Measurements from ENCODE around the gene HIVEP3. TPM values are rescaled to one million over a fixed set of nuclear protein-coding genes. Genes with fewer than 3 reads are reported as not detected.

HIVEP3 gene
- total RNA-seq, 1 donor from 2014 or later, result 8.9 TPM

DNA sequence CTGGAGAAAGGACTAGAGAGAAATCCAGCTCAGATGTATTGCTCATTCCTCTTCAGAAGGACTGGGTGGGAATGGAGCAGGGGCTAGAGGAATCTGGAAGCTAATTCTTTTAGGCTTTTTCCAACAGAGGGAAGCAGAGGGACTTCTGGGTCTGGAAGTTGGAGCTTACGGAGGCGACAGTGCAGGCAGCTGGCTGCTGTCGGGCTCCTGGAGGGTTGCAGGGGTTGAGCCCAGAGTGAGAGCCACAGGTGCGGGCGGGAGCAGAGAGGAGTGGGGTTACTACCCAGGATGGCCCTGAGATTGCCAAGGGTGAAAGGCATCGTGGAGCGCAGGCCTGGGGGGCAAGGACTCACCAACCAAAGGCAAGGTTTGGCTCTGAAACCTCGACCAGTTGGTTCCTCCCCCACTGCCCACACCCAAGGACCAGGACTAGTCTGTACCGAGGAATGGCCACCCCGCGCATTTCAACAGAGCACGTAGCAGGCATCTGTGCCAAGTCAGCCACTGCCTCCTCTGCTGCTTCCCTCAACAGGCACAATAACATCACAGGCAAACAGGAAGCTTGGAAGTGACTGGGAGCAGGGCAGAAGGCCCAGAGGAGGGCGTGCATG, 411.5 kb downstream of the HIVEP3 start:
- DNase-seq (ENCODE audit: low read depth) (no peak), FAIRE-seq (no peak)
- Histone ChIP-seq H2AFZ (ENCODE audit: low read depth, low read length) (no peak overlapping the region), H3K36me3 (ENCODE audit: insufficient read depth, low read length) (no peaks in the 10 kb centered on the region), H3K4me2 (ENCODE audit: low read length) (no peak overlapping the region), H3K9ac (ENCODE audit: low read length) (no peak overlapping the region), H3K9me3 (ENCODE audit: insufficient read depth, low read depth, low read length) (no peaks in the 10 kb centered on the region), H3K79me2 (ENCODE audit: insufficient read depth, low read length) (no peaks in the 10 kb centered on the region), H3K4me1 (ENCODE audit: insufficient read depth, low read length) (peaks cover 6% of the 10 kb centered on the region), H4K20me1 (ENCODE audit: insufficient read depth, low read length) (no peaks in the 10 kb centered on the region), H3K27ac (ENCODE audit: low read depth, low read length) (no peak overlapping the region), H3K4me3 (ENCODE audit: insufficient read depth, low read depth, low read length) (no peak overlapping the region), H3K27me3 (ENCODE audit: insufficient read depth, low read length) (no peaks in the 10 kb centered on the region)
- H3K27ac Mint-ChIP-seq (ENCODE audit: unreplicated experiment), result no peak overlapping the region
- no peak overlapping the region for H3K4me3 Mint-ChIP-seq (ENCODE audit: unreplicated experiment)
- H3K9me3 Mint-ChIP-seq (ENCODE audit: unreplicated experiment), result no peaks in the 10 kb centered on the region
- TF ChIP-seq EZH2 (IDR thresholded peaks at IDR 0.05; ENCODE audit: insufficient read depth, low read length), result no peak
- TF ChIP-seq, protein P1, sequence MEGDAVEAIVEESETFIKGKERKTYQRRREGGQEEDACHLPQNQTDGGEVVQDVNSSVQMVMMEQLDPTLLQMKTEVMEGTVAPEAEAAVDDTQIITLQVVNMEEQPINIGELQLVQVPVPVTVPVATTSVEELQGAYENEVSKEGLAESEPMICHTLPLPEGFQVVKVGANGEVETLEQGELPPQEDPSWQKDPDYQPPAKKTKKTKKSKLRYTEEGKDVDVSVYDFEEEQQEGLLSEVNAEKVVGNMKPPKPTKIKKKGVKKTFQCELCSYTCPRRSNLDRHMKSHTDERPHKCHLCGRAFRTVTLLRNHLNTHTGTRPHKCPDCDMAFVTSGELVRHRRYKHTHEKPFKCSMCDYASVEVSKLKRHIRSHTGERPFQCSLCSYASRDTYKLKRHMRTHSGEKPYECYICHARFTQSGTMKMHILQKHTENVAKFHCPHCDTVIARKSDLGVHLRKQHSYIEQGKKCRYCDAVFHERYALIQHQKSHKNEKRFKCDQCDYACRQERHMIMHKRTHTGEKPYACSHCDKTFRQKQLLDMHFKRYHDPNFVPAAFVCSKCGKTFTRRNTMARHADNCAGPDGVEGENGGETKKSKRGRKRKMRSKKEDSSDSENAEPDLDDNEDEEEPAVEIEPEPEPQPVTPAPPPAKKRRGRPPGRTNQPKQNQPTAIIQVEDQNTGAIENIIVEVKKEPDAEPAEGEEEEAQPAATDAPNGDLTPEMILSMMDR (IDR thresholded peaks at IDR 0.05; ENCODE audit: insufficient read depth, low read depth, low read length), result no peak
- peaks cover 11% of the 10 kb centered on the region for H3K36me3 Mint-ChIP-seq (ENCODE audit: low read depth, unreplicated experiment)
- H3K27me3 Mint-ChIP-seq (ENCODE audit: low read depth, unreplicated experiment), result peaks cover 10% of the 10 kb centered on the region
- peaks cover 9% of the 10 kb centered on the region for H3K4me1 Mint-ChIP-seq (ENCODE audit: low read depth, unreplicated experiment)

DNA sequence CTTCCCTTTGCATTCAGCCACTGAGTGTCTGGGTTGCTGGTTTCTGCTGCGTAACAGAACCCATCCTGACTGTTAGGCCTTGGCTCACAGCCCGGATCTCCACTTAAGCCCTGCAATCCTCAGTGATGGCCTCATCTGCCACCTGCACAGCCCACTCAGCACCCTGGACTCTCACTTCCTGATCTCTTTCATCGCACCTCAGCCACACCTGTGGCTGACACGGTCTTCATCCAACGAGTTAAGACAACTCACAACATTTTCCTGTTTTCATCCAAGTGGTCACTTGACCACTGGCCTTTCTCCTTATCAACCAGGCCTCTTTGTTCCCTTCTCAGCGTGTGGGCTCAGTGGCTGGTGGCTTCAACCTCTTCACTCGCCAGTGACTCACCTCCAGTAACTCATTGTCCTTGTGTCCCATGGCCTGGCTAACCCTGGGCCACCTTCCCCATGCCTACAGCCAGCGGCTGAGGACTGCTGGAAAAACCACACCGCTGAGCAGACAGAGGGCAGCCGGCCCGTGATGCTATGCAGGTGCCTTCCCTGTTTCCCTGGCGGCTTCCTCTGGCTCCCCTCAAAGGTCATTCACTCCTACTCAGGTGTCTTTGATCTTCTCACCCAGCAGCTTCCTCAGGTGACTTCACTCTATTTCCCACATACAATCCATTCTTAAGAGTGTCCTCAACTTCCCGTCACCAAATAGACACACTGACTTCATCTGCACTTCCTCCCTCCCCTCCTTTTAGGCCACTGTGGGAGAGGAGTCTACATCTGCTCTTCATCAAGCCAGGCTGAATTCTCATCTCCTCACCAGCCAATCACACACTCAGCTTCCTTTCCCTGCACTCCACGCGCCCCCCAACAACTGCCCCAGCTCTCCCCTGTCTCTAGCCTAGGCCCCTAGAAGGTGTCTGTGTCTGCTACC, 414.3 kb downstream of the HIVEP3 start:
- H3K9me3 ChIP-seq (ENCODE audit: insufficient read depth, low read depth, low read length), result no peaks in the 10 kb centered on the region
- Mint-ChIP-seq H3K4me3 (ENCODE audit: unreplicated experiment) (no peak overlapping the region), H3K9me3 (ENCODE audit: unreplicated experiment) (no peaks in the 10 kb centered on the region), H3K36me3 (ENCODE audit: low read depth, unreplicated experiment) (no peaks in the 10 kb centered on the region), H3K4me1 (ENCODE audit: low read depth, unreplicated experiment) (peaks cover 15% of the 10 kb centered on the region), H3K27me3 (ENCODE audit: low read depth, unreplicated experiment) (peaks cover 14% of the 10 kb centered on the region), H3K27ac (ENCODE audit: unreplicated experiment) (peak overlapping the region; percentile 73)
- no peak overlapping the region for H3K4me2 ChIP-seq (ENCODE audit: low read length)
- H3K4me1 ChIP-seq (ENCODE audit: insufficient read depth, low read length), result peaks cover 18% of the 10 kb centered on the region
- peak; percentile 69 for DNase-seq (ENCODE audit: low read depth)
- H3K9ac ChIP-seq (ENCODE audit: low read length), result no peak overlapping the region
- no peaks in the 10 kb centered on the region for H3K36me3 ChIP-seq (ENCODE audit: insufficient read depth, low read length)
- no peaks in the 10 kb centered on the region for H4K20me1 ChIP-seq (ENCODE audit: insufficient read depth, low read length)
- H3K27me3 ChIP-seq (ENCODE audit: insufficient read depth, low read length), result no peaks in the 10 kb centered on the region
- no peak overlapping the region for H3K4me3 ChIP-seq (ENCODE audit: insufficient read depth, low read depth, low read length)
- FAIRE-seq, result peak; percentile 49
- no peak for TF ChIP-seq EZH2 (IDR thresholded peaks at IDR 0.05; ENCODE audit: insufficient read depth, low read length)
- TF ChIP-seq, protein P1 (IDR thresholded peaks at IDR 0.05; ENCODE audit: insufficient read depth, low read depth, low read length), result no peak
- no peak overlapping the region for H2AFZ ChIP-seq (ENCODE audit: low read depth, low read length)
- H3K27ac ChIP-seq (ENCODE audit: low read depth, low read length), result no peak overlapping the region
- no peaks in the 10 kb centered on the region for H3K79me2 ChIP-seq (ENCODE audit: insufficient read depth, low read length)

All from astrocyte (in vitro differentiated cells and primary cell).